Activated CD4-positive, CD25-positive, alpha-beta regulatory T cell treated with anti-CD3 and anti-CD28 coated beads, Interleukin-2, amount 50 U/mL, for 16 hours (primary cell): Measurements from ENCODE around the gene DHCR24.
"Not testable (repeated sequence)": the region's sequence is repeated elsewhere in the genome, so short reads cannot be mapped to it uniquely, and the experiment has no call there.

Source experiments
- DNase-seq: peaks from one replicate; pipeline ENCODE4 v3.0.0-alpha.2; 2020; ENCODE audit warnings: low read depth, low spot score

DHCR24 gene

GRCh38 chr1:54886724-54887664 is at the start of gene DHCR24:
Gene DHCR24, minus strand, starts transcription at chr1:54887195. Its CDS starts 76 bp downstream, at chr1:54887119.
- DNase-seq, result peak; percentile 16

- DNase-seq, result no peak
These were observed 49.8 kb upstream of the DHCR24 start for GRCh38 chr1:54936791-54937190.

- no peak for DNase-seq
These were observed 47.9 kb upstream of the DHCR24 start for GRCh38 chr1:54934869-54935268.

- not testable (repeated sequence) for DNase-seq
These were observed 47.1 kb upstream of the DHCR24 start for GRCh38 chr1:54934081-54934480.

GRCh38 chr1:54931275-54931840 is 44.4 kb upstream of the DHCR24 start:
- no peak for DNase-seq

- DNase-seq, result no peak
These were observed 42.7 kb upstream of the DHCR24 start for GRCh38 chr1:54929700-54930099.

GRCh38 chr1:54928327-54928726 is 41.3 kb upstream of the DHCR24 start:
- no peak for DNase-seq

GRCh38 chr1:54927472-54928240 is 40.7 kb upstream of the DHCR24 start:
- no peak for DNase-seq

- no peak for DNase-seq
These were observed 40.0 kb upstream of the DHCR24 start for GRCh38 chr1:54926970-54927369.

- no peak for DNase-seq
These were observed 36.0 kb upstream of the DHCR24 start for GRCh38 chr1:54922921-54923421.

- DNase-seq, result no peak
These were observed 35.2 kb upstream of the DHCR24 start for GRCh38 chr1:54922040-54922761.

- no peak for DNase-seq
These were observed 32.7 kb upstream of the DHCR24 start for GRCh38 chr1:54919367-54920359.

GRCh38 chr1:54911076-54911475 is 24.1 kb upstream of the DHCR24 start:
- DNase-seq, result not testable (repeated sequence)

- no peak for DNase-seq
These were observed 19.6 kb upstream of the DHCR24 start for GRCh38 chr1:54906586-54906985.

- DNase-seq, result no peak
These were observed 17.6 kb upstream of the DHCR24 start for GRCh38 chr1:54904476-54905048.

- DNase-seq, result no peak
These were observed 7.3 kb upstream of the DHCR24 start for GRCh38 chr1:54894271-54894670.

- no peak for DNase-seq
These were observed 5.6 kb upstream of the DHCR24 start for GRCh38 chr1:54892586-54892985.

- DNase-seq, result no peak
These were observed 2.2 kb upstream of the DHCR24 start for GRCh38 chr1:54889132-54889725.

GRCh38 chr1:54888080-54888733 is 1.2 kb upstream of the DHCR24 start:
- DNase-seq, result no peak
